Osteoblast (primary cell): Measurements from ENCODE around the gene SLC27A1. TPM values are rescaled to one million over a fixed set of nuclear protein-coding genes. Genes with fewer than 3 reads are reported as not detected.

Source experiments
- DNase-seq: peaks from one replicate; pipeline ENCODE4 v3.0.0; 2011; ENCODE audit warnings: low spot score, mixed read lengths; ENCODE audit not compliant: insufficient read length; ENCODE audit errors: missing footprints
- H2AFZ ChIP-seq: 2 replicates; pipeline ENCODE4 v1.6.0; 2011; ENCODE audit warnings: mild to moderate bottlenecking, low read length
- H3K27ac ChIP-seq: 2 replicates; pipeline ENCODE4 v1.5.1; 2011; ENCODE audit warnings: mild to moderate bottlenecking, low read depth, low read length, moderate library complexity
- H3K27me3 ChIP-seq: 2 replicates; pipeline ENCODE4 v1.6.0; 2012; ENCODE audit warnings: mild to moderate bottlenecking, control low read depth, inconsistent platforms, low read length, moderate library complexity; ENCODE audit not compliant: insufficient read depth
- H3K36me3 ChIP-seq: 2 replicates; pipeline ENCODE4 v1.5.1; 2011; ENCODE audit warnings: mild to moderate bottlenecking, low read length, control low read depth, moderate library complexity; ENCODE audit not compliant: insufficient read depth
- H3K4me1 ChIP-seq: 2 replicates; pipeline ENCODE4 v1.5.1; 2011; ENCODE audit warnings: mild to moderate bottlenecking, low read length, control low read depth, moderate library complexity; ENCODE audit not compliant: insufficient read depth
- H3K4me2 ChIP-seq: 2 replicates; pipeline ENCODE4 v1.6.0; 2011; ENCODE audit warnings: mild to moderate bottlenecking, low read length; ENCODE audit not compliant: insufficient read depth
- H3K4me3 ChIP-seq: fragments of 200-600 bp; sonication (generic); 3 replicates; pipeline ENCODE4 v1.5.1; 2012; ENCODE audit warnings: mild to moderate bottlenecking, low read length, inconsistent platforms; ENCODE audit not compliant: insufficient read depth
- H3K79me2 ChIP-seq: 2 replicates; pipeline ENCODE4 v1.6.0; 2012; ENCODE audit warnings: mild to moderate bottlenecking, low read length, control low read depth, inconsistent platforms; ENCODE audit not compliant: insufficient read depth
- H3K9me3 ChIP-seq: 2 replicates; pipeline ENCODE4 v1.5.1; 2011; ENCODE audit warnings: low read depth, low read length, control low read depth
- H4K20me1 ChIP-seq: 2 replicates; pipeline ENCODE4 v1.6.0; 2012; ENCODE audit warnings: mild to moderate bottlenecking, low read length, control low read depth; ENCODE audit not compliant: insufficient read depth
- CTCF ChIP-seq: IDR thresholded peaks from 2 replicates; pipeline ENCODE4 v1.5.1; 2011; ENCODE audit warnings: mild to moderate bottlenecking, low read depth, low read length, moderate library complexity; ENCODE audit errors: extremely low read depth
- total RNA-seq: library from RNA; depleted of rRNA; stranded (reverse); fragments of >200 nt; gene quantifications from 2 replicates; pipeline ENCODE4 v1.2.3, GENCODE V29; 2012

SLC27A1 gene
- total RNA-seq, 1 donor, result 64.4 TPM

- Histone ChIP-seq H3K4me2 (no peak overlapping the region), H3K4me1 (no peaks in the 10 kb centered on the region), H3K27me3 (peaks cover 16% of the 10 kb centered on the region), H3K36me3 (no peaks in the 10 kb centered on the region), H2AFZ (no peak overlapping the region), H3K27ac (no peak overlapping the region), H4K20me1 (no peaks in the 10 kb centered on the region), H3K79me2 (no peaks in the 10 kb centered on the region), H3K4me3 (no peak overlapping the region), H3K9me3 (no peaks in the 10 kb centered on the region)
- peak; percentile 21 for DNase-seq
- no peak for TF ChIP-seq CTCF
Measured at GRCh38 chr19:17447704-17448130, 22.6 kb upstream of the SLC27A1 start.

DNA sequence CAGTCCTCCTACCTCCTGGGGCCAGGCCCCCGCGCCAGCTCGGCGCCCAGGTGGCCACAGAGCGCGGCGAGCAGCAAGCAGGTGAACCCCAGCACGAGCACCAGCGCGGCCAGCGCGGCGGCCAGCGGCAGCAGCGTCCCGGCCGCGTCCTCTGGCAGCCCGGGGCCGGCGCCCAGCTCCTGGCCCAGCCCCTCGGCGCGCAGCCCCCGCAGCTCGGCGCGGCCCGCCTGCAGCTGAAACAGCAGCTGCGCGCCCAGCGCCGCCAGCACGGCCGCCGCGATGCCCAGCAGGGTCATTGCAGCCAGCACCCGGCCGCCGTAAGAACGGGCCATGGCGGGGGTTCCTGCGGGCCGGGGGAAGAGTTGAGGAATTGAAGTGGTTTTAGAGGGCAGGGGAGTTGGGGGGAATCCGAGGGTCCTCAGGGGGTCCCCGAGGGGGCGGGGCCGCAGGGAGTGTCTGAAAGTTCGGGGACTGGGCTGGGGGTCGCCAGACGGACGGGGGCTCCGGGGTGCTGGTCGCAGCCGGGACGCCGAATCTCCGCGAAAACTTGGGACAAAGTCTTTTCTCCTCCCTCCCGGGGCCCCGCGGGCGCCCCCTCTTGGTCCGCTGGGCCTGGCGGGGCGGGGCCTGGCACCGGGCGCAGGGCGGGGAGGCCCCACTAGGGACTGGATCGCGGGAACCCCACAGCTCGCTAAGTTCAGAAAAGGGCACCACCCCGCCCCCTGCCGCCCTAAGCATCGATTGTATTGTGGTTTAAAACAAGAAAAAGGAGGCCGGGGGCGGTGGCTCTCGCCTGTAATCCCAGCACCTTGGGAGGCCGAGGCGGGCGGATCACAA lies 22.0 kb upstream of the SLC27A1 start, which contains the start of gene TMEM221:
Gene TMEM221 (minus strand): TSS at position 538 of the 837 bp plus-strand sequence. CDS start 206 bp downstream, at position 332.
- Histone ChIP-seq H3K27me3 (peaks cover 16% of the 10 kb centered on the region), H3K4me3 (peak within 1 kb of the TSS; percentile 60), H3K4me2 (peak within 1 kb of the TSS; percentile 71), H2AFZ (no peak within 1 kb of the TSS), H3K79me2 (no peaks in the 10 kb centered on the region), H3K9me3 (no peaks in the 10 kb centered on the region), H3K27ac (no peak within 1 kb of the TSS), H3K4me1 (no peaks in the 10 kb centered on the region), H3K36me3 (no peaks in the 10 kb centered on the region), H4K20me1 (no peaks in the 10 kb centered on the region)
- peak; percentile 95 for DNase-seq
- TF ChIP-seq CTCF, result peak; percentile 36

GRCh38 chr19:17450264-17451075 lies 19.9 kb upstream of the SLC27A1 start:
- DNase-seq, result no peak
- Histone ChIP-seq H3K27me3 (peaks cover 28% of the 10 kb centered on the region), H3K4me2 (no peak overlapping the region), H2AFZ (no peak overlapping the region), H3K9me3 (no peaks in the 10 kb centered on the region), H4K20me1 (no peaks in the 10 kb centered on the region), H3K4me3 (no peak overlapping the region), H3K36me3 (no peaks in the 10 kb centered on the region), H3K27ac (no peak overlapping the region), H3K4me1 (no peaks in the 10 kb centered on the region), H3K79me2 (no peaks in the 10 kb centered on the region)
- TF ChIP-seq CTCF, result no peak

GRCh38 chr19:17451820-17452219 lies 18.5 kb upstream of the SLC27A1 start:
- no peaks in the 10 kb centered on the region for H3K79me2 ChIP-seq
- H3K4me1 ChIP-seq, result no peaks in the 10 kb centered on the region
- H3K27me3 ChIP-seq, result peaks cover 34% of the 10 kb centered on the region
- H3K9me3 ChIP-seq, result no peaks in the 10 kb centered on the region
- DNase-seq, result peak; percentile 13
- no peaks in the 10 kb centered on the region for H3K36me3 ChIP-seq
- no peak overlapping the region for H3K4me2 ChIP-seq
- H3K27ac ChIP-seq, result no peak overlapping the region
- no peak overlapping the region for H2AFZ ChIP-seq
- TF ChIP-seq CTCF, result no peak
- H4K20me1 ChIP-seq, result no peaks in the 10 kb centered on the region
- H3K4me3 ChIP-seq, result no peak overlapping the region
